ENCODE results near the gene SMIM33.
A peak's percentile ranks its signal among the peaks of the same experiment; 100 is the strongest.
"Not testable (repeated sequence)": the region's sequence is repeated elsewhere in the genome, so short reads cannot be mapped to it uniquely, and the experiment has no call there.

Gene SMIM33

GRCh38 chr5:139470821-139471300, at the start of gene SMIM33:
SMIM33 (plus strand) TSS chr5:139471004; CDS start chr5:139471122, 118 bp downstream.
- no peak for DNase-seq

DNA sequence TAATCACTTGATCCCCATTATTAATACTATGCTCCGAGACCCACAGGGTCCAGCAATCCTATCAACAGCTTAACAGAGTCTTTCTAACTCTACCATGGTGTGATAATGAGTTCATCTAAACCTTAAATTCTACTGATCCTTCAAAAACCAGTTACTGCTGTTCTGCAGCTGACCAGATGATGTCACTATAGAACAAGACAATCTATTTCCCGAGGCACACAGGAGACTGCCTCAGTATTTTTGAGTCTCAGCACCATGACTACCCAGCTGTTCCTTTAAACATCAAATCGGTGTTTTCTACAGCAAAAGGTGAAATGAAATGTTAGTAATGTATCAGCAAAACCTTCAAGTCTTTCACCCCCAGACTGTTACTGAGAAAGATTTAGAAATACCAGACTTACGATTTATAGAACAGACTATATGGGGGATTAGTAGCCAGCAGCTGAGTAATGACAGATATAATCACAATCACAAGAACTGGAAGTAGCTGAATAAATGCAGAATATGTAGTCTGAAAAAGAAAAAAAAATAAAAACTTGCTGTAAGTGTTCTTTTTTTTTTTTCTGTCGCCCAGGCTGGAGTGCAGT, 48.4 kb upstream of the SMIM33 start:
- DNase-seq = peak; percentile 72

- DNase-seq = no peak
Observed at GRCh38 chr5:139425497-139425896, 45.3 kb upstream of the SMIM33 start.

DNA sequence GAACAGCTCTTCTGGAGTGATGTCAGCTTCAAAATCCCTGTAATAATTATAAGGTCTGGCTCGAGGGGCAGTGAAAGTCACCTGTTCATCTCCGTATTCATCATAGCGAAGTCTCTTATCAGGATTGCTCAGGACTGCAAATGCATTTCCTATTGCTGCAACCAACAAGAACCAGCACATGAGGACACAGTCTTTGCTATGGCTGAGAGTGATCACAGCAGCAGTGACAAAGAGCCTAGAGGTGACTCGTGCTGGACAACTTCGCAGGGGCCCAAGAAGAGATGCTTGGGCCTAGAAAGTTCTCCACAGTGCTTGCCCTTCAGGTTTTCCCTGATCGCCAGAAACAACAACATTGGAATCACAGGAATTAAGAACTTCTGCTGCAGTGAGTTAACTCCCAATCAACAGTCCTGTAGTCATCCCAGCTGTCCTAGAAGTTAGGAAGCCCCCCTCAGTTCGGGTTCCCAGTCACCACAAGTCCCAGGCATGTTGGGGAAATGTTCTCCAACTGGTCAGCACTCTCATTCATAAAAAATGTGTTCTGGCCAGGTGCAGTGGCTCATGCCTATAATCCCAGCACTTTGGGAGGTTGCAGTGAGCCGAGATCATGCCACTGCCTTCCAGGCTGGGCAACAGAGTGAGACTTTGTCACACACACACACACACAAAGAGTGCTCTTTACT, 44.5 kb upstream of the SMIM33 start:
- DNase-seq = no peak

GRCh38 chr5:139430015-139430414, 40.8 kb upstream of the SMIM33 start:
- no peak for DNase-seq

- DNase-seq = no peak
Observed at GRCh38 chr5:139431706-139432105, 39.1 kb upstream of the SMIM33 start.

DNA sequence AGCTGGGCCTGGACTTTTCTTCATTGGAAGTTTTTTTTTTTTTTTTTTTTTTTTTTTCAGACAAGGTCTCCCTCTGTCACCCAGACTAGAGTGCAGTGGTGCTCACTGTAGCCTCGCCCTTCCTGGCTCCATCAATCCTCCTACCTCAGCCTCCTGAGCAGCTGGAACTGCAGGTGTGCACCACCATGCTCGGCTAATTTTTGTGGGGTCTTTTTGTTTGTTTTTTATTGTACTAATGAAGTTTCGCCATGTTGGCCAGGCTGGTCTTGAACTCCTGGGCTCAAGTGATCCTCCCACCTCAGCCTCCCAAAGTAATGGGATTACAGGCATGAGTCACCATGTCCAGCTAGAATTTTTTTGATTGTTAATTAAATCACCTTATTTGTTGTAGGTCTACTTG, 35.1 kb upstream of the SMIM33 start:
- no peak for DNase-seq

DNA sequence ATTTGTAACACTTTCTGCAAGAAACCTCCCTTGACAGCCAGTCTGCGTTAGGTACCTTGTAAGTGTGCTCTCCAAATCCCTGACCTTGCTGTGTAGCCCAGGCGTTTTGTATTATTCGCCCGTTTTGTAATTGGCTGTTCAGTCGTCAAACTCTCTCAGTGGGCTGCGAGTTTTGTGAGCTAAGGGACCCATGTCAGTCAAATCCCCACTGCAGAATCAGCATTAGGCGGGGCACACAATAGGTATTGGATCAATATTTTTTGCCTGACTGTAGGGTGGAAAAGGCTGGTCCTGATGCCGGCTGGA, 32.1 kb upstream of the SMIM33 start:
- no peak for DNase-seq

- DNase-seq = peak; percentile 85
Observed at GRCh38 chr5:139439013-139439903, 31.5 kb upstream of the SMIM33 start, which contains the start of gene DNAJC18. DNAJC18 (minus strand) TSS chr5:139439525; CDS start chr5:139439445, 80 bp downstream.

DNA sequence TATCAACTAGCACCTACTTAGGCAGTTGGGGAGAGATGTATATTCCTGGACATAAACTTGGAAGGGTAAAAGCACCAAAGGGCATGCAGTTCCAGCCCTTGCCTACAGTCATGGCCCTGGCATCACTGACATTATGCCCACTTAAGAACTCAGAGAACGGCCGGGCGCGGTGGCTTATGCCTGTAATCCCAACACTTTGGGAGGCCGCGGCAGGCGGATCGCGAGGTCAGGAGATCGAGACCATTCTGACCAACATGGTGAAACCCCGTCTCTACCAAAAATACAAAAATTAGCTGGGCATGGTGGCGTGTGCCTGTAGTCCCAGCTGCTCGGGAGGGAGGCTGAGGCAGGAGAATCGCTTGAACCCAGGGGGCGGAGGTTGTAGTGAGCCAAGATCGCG, 30.4 kb upstream of the SMIM33 start:
- DNase-seq = not testable (repeated sequence)

DNA sequence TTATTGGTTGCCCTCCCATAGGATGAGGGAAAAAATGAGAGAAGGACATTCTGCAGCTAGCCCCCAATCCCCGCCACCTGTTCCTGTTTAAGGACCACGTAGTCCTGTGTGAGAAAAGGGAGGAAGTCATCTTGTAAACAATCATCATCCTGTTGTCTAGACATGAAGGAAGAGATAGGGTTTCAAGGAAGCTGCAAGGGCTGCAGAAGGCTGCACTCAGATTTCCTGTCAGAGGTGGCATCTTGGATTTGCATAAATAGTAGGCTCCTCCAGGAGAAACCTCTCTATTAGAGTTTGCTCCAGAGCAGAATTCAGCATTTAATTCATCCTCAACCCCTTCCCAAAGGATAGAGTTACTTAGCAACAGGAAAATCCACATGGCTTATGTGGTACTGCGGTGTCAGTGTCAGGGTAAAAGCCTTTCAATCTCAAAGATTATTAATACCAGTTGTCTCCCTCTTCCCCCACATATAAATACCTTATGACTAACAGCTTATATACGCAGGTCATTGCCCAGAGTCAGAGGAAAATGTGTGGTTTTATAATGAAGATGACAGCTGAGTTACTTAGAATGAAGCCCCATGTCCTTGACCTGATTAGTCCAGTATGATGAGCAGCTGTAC, 26.9 kb upstream of the SMIM33 start:
- no peak for DNase-seq

DNA sequence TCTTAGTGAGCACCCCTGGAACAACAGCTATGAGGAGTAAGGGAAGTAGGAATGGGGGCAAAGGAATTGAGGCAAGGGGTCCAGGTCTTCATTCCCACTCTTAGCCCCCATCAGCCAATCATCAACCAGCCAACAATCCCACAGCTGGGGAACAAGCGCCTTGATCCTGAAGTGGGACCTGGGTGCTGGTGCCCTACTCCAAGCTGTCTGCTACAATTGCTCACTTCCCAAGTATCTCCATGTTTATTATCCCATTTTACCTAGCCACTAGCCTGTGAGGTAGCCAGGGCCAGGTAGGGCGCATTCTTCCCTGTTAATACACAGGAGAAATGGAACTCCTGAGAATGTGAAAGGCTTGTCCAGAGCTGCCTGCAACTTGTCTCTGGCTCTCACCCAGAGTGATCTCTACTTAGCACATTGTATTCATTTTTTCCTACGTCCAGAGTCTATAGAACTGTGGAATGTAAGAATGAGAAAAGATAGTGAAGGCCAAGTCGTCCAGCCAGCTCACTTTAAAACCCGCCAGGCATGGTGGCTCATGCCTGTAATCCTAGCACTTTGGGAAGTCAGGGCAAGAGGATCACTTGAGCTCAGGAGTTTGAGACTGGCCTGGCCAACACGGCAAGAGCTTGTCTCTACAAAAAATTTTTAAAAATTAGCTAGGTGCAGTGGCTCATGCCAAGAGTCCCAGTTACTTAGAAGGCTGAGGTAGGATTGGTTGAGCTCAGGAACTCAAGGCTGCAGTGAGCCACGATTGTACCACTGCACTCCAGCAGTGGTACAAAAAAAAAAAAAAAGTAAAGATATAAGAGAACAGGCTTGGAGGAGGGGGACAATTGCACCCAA, 25.3 kb upstream of the SMIM33 start:
- DNase-seq = no peak

DNA sequence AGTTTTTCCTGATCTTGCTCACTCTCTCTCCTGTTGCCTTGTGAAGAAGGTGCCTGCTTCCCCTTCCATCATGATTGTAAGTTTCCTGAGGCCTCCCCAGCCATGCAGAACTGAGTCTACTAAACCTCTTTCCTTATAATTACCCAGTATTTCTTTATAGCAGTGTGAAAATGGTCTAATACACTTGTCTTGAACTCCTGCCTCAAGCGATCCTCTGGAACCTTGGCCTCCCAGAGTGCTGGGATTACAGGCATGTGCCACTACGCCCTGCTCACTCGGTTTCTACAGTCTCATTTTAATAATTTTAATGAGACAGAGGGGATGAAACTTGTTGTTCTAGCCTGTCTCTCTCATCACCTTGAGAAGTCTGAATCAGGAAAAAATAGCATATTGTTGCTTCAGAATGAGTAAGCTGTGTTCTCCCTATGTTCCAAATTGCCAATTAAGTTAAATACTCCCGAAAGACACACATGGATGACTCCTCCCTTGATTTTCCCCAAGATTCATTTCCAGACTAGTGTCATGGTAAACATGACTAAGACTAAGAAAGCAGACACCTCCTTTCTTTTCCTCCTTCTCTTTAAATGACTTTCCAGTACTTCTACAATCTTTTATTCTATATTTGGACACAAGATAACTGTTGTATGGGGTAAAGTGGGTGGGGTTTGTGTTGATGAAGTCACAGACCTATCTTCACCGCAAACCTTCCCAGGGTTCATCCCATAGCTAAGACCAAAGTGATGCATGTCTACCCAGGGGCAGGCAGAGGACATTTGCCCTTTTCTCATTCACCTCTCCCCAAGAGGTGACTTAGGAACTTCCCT, 23.6 kb upstream of the SMIM33 start:
- no peak for DNase-seq

DNA sequence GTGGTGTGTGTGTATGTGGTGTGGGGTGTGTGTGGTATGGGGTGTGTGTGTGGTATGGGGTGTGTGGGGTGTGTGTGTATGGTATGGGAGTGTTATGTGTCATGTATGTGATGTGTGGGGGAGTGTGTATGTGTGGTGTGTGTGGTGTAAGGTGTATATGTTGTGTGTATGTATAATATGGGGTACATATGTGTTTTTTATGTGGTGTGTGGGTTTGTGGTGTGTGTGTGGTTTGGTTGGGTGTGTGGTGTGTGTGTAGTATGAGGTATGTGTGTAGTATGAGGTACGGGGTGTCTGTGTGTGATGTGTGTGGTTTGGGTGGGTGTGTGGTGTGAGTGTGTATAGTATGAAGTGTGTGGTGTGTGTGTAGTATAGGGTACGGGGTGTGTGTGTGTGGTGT, 19.6 kb upstream of the SMIM33 start:
- no peak for DNase-seq

GRCh38 chr5:139451878-139452660, 18.7 kb upstream of the SMIM33 start:
- DNase-seq = no peak

GRCh38 chr5:139453683-139454567, 16.9 kb upstream of the SMIM33 start:
- no peak for DNase-seq

- no peak for DNase-seq
Observed at GRCh38 chr5:139454568-139455290, 16.1 kb upstream of the SMIM33 start.

DNA sequence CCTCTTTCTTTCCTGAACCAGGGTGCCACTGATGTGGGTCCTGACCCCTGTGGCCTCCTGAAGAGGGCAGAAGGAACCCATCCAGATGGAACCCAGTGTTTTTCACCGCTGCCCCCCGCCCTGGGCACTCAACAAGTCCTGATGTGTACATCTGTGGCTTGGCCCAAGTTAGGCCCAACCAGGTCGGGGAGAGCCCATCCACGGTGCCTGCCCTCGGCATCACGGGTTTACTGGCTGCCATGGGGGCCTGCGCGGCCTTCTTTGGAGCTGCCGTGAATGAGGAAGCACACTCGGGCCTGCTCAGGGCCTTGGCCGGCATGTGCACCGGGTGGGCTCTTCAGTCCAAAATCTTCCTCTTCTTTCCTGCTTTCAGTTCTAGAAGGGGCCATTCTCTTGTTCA, 14.0 kb upstream of the SMIM33 start:
- DNase-seq = no peak

DNA sequence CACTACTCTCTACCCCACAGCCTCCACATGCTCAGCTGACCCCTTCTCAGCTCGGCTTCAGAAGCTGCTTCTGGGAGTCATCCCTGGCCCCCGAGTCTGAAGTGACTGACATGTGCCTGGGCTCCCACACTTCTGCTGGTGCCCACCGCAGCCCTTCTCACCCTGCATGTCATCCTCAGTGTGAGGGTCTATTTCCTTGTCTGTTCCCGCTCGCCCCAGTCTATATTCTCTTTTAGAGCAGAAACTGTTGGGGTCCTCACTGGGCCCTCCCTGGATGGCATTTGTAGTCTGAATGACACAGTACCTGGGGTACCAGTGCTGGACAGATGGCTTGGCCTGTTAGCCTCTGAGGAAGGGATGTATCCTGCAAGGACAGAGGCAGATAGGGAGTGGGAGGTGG, 13.6 kb upstream of the SMIM33 start:
- no peak for DNase-seq

Data from NCI-H1694 treated with DMSO at 0.1 percent for 48 hours (cell line).